ENCODE results near the gene CST5.
"Not testable (repeated sequence)": the region's sequence is repeated elsewhere in the genome, so short reads cannot be mapped to it uniquely, and the experiment has no call there.

CST5 gene

GRCh38 chr20:23832775-23833513, 46.6 kb downstream of the CST5 start:
- DNase-seq = no peak

GRCh38 chr20:23831961-23832360, 47.6 kb downstream of the CST5 start:
- DNase-seq = not testable (repeated sequence)

GRCh38 chr20:23826541-23827021, 53.0 kb downstream of the CST5 start, which contains the start of gene CST2:
TSS of gene CST2 (minus strand) at chr20:23826729. CDS start at chr20:23826660, 69 bp downstream.
- no peak for DNase-seq

Measured in activated naive CD4-positive, alpha-beta T cell treated with anti-CD3 and anti-CD28 coated beads, Interleukin-2, amount 50 U/mL, for 16 hours (primary cell).